K562 (cell line): ENCODE results near the gene BLCAP. TPM values are rescaled to one million over a fixed set of nuclear protein-coding genes. Genes with fewer than 3 reads are reported as not detected.

Experiments used
- ELK3 ChIP-seq: fragments of 450-650 bp; formaldehyde crosslinking; IDR thresholded peaks from 2 replicates; pipeline ENCODE4 v1.4.0; 2020; ENCODE audit warnings: mild to moderate bottlenecking
- ETV6 ChIP-seq, 3 experiments: fragments of 150-350 bp in 1 of 3; sonication (generic) in 1 of 3; formaldehyde crosslinking in 1 of 3; IDR thresholded peaks; 2 replicates each; pipeline versions ENCODE4 v1.6.1 to v1.8.0; 2014 to 2022; ENCODE audit warnings: borderline replicate concordance in 2 of 3, low read depth in 2 of 3, antibody characterized with exemption in 1 of 3, low read length in 1 of 3, mild to moderate bottlenecking in 1 of 3, missing genetic modification reagents in 1 of 3
- HDGF ChIP-seq: fragments of 450-650 bp; IDR thresholded peaks from 2 replicates; pipeline ENCODE4 v1.6.1; 2016
- KHSRP ChIP-seq: fragments of 450-650 bp; IDR thresholded peaks from 2 replicates; pipeline ENCODE4 v1.6.1; 2017
- MYC ChIP-seq, 2 experiments: fragments of 250-450 bp in 1 of 2; sonication (Bioruptor Pico) in 1 of 2; IDR thresholded peaks; 2 replicates each; pipeline versions ENCODE4 v1.5.1 to v1.6.1; 2012 to 2021; ENCODE audit warnings: low read depth in 2 of 2, borderline replicate concordance in 1 of 2, improper control_type of control experiment in 1 of 2, low read length in 1 of 2, mild to moderate bottlenecking in 1 of 2, moderate library complexity in 1 of 2
- NFIX ChIP-seq: fragments of 250-450 bp; sonication (Bioruptor Pico); IDR thresholded peaks from 2 replicates; pipeline ENCODE4 v1.4.0; 2020; ENCODE audit warnings: low read depth, mild to moderate bottlenecking, moderate library complexity
- NFRKB ChIP-seq: fragments of 450-650 bp; IDR thresholded peaks from 2 replicates; pipeline ENCODE4 v1.6.1; 2016; ENCODE audit warnings: low read depth
- NR2C2 ChIP-seq, 2 experiments: fragments of 200-800 bp in 1 of 2; sonication (Bioruptor generic) in 1 of 2; sonication (generic) in 1 of 2; formaldehyde crosslinking in 1 of 2; IDR thresholded peaks; 2 replicates each; pipeline versions ENCODE4 v1.6.1 to v1.8.0; 2016 to 2022; ENCODE audit warnings: mild to moderate bottlenecking in 1 of 2, missing compliant biosample characterization in 1 of 2, missing genetic modification characterization in 1 of 2, missing genetic modification reagents in 1 of 2
- PHB ChIP-seq: fragments of 250-450 bp; sonication (Bioruptor Pico); IDR thresholded peaks from 2 replicates; pipeline ENCODE4 v1.5.0; 2021
- RBFOX2 ChIP-seq: fragments of 200-400 bp; formaldehyde crosslinking; IDR thresholded peaks from 2 replicates; pipeline ENCODE4 v1.6.1; 2017; ENCODE audit warnings: low read depth, mild to moderate bottlenecking, low read length, moderate library complexity
- RBM39 ChIP-seq: fragments of 200-400 bp; formaldehyde crosslinking; optimal IDR thresholded peaks from 2 replicates; pipeline ENCODE3; 2018; ENCODE audit warnings: low read depth, low read length
- SMAD1 ChIP-seq: fragments of 150-350 bp; IDR thresholded peaks from 2 replicates; pipeline ENCODE4 v1.6.1; 2014; ENCODE audit warnings: low read length, low read depth; ENCODE audit not compliant: partially characterized antibody
- SNRNP70 ChIP-seq: fragments of 200-400 bp; formaldehyde crosslinking; optimal IDR thresholded peaks from 2 replicates; pipeline ENCODE3; 2017; ENCODE audit warnings: low read depth, low read length
- SREBF2 ChIP-seq: sonication (generic); formaldehyde crosslinking; IDR thresholded peaks from 2 replicates; pipeline ENCODE4 v1.4.0; 2020; ENCODE audit warnings: mild to moderate bottlenecking, missing genetic modification reagents
- SRSF7 ChIP-seq: fragments of 200-400 bp; formaldehyde crosslinking; optimal IDR thresholded peaks from 2 replicates; pipeline ENCODE3; 2017; ENCODE audit warnings: mild to moderate bottlenecking, low read depth, low read length
- TAF9B ChIP-seq: fragments of 450-650 bp; IDR thresholded peaks from 2 replicates; pipeline ENCODE4 v1.6.1; 2018; ENCODE audit warnings: mild to moderate bottlenecking; ENCODE audit not compliant: partially characterized antibody
- TCF3 ChIP-seq: sonication (generic); formaldehyde crosslinking; IDR thresholded peaks from 2 replicates; pipeline ENCODE4 v1.4.0; 2020; ENCODE audit warnings: mild to moderate bottlenecking, missing genetic modification reagents
- TSC22D4 ChIP-seq: fragments of 450-650 bp; IDR thresholded peaks from 2 replicates; pipeline ENCODE4 v1.6.1; 2016; ENCODE audit warnings: missing genetic modification characterization, missing biosample characterization, control low read depth
- XRCC5 ChIP-seq: fragments of 200-400 bp; formaldehyde crosslinking; IDR thresholded peaks from 2 replicates; pipeline ENCODE4 v1.6.1; 2017; ENCODE audit warnings: low read depth, mild to moderate bottlenecking, low read length
- YY1 ChIP-seq, 3 experiments: IDR thresholded peaks; 2 replicates each; pipeline ENCODE4 v1.6.1; 2011; ENCODE audit warnings: low read length in 2 of 3, mild to moderate bottlenecking in 2 of 3, moderate library complexity in 2 of 3, borderline replicate concordance in 1 of 3, control low read depth in 1 of 3, low read depth in 1 of 3; ENCODE audit not compliant: insufficient read depth in 3 of 3, insufficient replicate concordance in 2 of 3, control insufficient read depth in 1 of 3, insufficient read length in 1 of 3; ENCODE audit errors: extremely low read depth in 1 of 3
- ZNF263 ChIP-seq: sonication (generic); formaldehyde crosslinking; IDR thresholded peaks from 2 replicates; pipeline ENCODE4 v1.8.0; 2022; ENCODE audit warnings: mild to moderate bottlenecking, missing genetic modification reagents, borderline replicate concordance
- ZNF644 ChIP-seq: fragments of 200-800 bp; sonication (Bioruptor generic); IDR thresholded peaks from 2 replicates; pipeline ENCODE4 v1.6.1; 2016; ENCODE audit warnings: low read depth, missing genetic modification characterization, missing compliant biosample characterization
- polyA plus RNA-seq, 8 experiments: library from polyadenylated mRNA; depleted of rRNA in 4 of 8; stranded (reverse) in 5 of 8; unstranded in 3 of 8; fragments of >200 nt; fragmentation: Nextera tagmentation in 2 of 8; fragmentation: Illumina TruSeq in 1 of 8; extraction: Ambion mirVana in 2 of 8; extraction: Trizol in 1 of 8; gene quantifications; 2 replicates each; pipeline versions ENCODE4 v1.2.1 to v1.2.3, GENCODE V29; 2011 to 2014; ENCODE audit warnings: inconsistent platforms in 1 of 8, missing spikeins in 1 of 8
- total RNA-seq, 7 experiments: library from RNA; depleted of rRNA in 6 of 7; stranded (reverse); fragments of >200 nt in 6 of 7; fragmentation: Illumina TruSeq in 2 of 7; extraction: Trizol in 2 of 7; gene quantifications; 2 replicates each; pipeline versions ENCODE4 v1.2.1 to v1.2.3, GENCODE V29; 2011 to 2021; ENCODE audit warnings: low replicate concordance in 1 of 7
- TF ChIP-seq, protein P1 (sequence below): IDR thresholded peaks from 2 replicates; pipeline ENCODE4 v1.6.1; 2014; ENCODE audit warnings: antibody characterized with exemption
- TF ChIP-seq, protein P2 (sequence below): fragments of 450-650 bp; IDR thresholded peaks from 2 replicates; pipeline ENCODE4 v1.6.1; 2016; ENCODE audit warnings: borderline replicate concordance

The BLCAP gene
- total and polyA plus RNA-seq, 9 of the 15 experiments (the other 6 are each of a cell fraction or from before 2014, with no cell fraction given), result 16.9 to 41.5 (median 27.6) TPM

- TF ChIP-seq, protein P1, sequence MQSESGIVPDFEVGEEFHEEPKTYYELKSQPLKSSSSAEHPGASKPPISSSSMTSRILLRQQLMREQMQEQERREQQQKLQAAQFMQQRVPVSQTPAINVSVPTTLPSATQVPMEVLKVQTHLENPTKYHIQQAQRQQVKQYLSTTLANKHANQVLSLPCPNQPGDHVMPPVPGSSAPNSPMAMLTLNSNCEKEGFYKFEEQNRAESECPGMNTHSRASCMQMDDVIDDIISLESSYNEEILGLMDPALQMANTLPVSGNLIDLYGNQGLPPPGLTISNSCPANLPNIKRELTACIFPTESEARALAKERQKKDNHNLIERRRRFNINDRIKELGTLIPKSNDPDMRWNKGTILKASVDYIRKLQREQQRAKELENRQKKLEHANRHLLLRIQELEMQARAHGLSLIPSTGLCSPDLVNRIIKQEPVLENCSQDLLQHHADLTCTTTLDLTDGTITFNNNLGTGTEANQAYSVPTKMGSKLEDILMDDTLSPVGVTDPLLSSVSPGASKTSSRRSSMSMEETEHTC, result no peak
- no peak for TF ChIP-seq HDGF
- no peak for TF ChIP-seq NR2C2 (CRISPR knock-in tag; IDR thresholded peaks at IDR 0.05)
- TF ChIP-seq NR2C2 (tag; IDR thresholded peaks at IDR 0.05), result peak; percentile 16; the same call in 1 of the 2 replicates
- no peak for TF ChIP-seq TAF9B
- no peak for TF ChIP-seq NFRKB
- no peak for TF ChIP-seq KHSRP
- no peak for TF ChIP-seq ETV6 (IDR thresholded peaks at IDR 0.05; ENCODE audit: borderline replicate concordance in 1 of 2, low read depth in 2 of 2, low read length in 1 of 2)
- TF ChIP-seq ETV6 (CRISPR knock-in tag; IDR thresholded peaks at IDR 0.05; ENCODE audit: borderline replicate concordance), result no peak
- no peak for TF ChIP-seq SRSF7
- TF ChIP-seq RBM39, result no peak
- TF ChIP-seq TCF3 (CRISPR knock-in tag), result peak; percentile 95
- no peak for TF ChIP-seq TSC22D4
- TF ChIP-seq ELK3, result no peak
- no peak for TF ChIP-seq ZNF263 (CRISPR knock-in tag)
- TF ChIP-seq SNRNP70, result no peak
- no peak for TF ChIP-seq SMAD1
- TF ChIP-seq NFIX (CRISPR knock-in tag), result no peak
- no peak for TF ChIP-seq XRCC5
- no peak for TF ChIP-seq YY1 (IDR thresholded peaks at IDR 0.05; ENCODE audit: borderline replicate concordance in 1 of 3, control insufficient read depth in 1 of 3, extremely low read depth in 1 of 3, insufficient read depth in 3 of 3, insufficient read length in 1 of 3, insufficient replicate concordance in 2 of 3, low read depth in 1 of 3, low read length in 2 of 3)
- TF ChIP-seq, protein P2, sequence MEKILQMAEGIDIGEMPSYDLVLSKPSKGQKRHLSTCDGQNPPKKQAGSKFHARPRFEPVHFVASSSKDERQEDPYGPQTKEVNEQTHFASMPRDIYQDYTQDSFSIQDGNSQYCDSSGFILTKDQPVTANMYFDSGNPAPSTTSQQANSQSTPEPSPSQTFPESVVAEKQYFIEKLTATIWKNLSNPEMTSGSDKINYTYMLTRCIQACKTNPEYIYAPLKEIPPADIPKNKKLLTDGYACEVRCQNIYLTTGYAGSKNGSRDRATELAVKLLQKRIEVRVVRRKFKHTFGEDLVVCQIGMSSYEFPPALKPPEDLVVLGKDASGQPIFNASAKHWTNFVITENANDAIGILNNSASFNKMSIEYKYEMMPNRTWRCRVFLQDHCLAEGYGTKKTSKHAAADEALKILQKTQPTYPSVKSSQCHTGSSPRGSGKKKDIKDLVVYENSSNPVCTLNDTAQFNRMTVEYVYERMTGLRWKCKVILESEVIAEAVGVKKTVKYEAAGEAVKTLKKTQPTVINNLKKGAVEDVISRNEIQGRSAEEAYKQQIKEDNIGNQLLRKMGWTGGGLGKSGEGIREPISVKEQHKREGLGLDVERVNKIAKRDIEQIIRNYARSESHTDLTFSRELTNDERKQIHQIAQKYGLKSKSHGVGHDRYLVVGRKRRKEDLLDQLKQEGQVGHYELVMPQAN, result peak; percentile 53; the same call in 1 of the 2 replicates
- TF ChIP-seq MYC (IDR thresholded peaks at IDR 0.05; ENCODE audit: low read depth, low read length), result 0 out of 2 replicates have a peak, but pooled peaks have one; percentile 47
- no peak for TF ChIP-seq MYC (CRISPR knock-in tag; IDR thresholded peaks at IDR 0.05; ENCODE audit: borderline replicate concordance, low read depth)
- peak; percentile 68; the same call in 1 of the 2 replicates for TF ChIP-seq ZNF644 (tag)
- no peak for TF ChIP-seq PHB
- TF ChIP-seq SREBF2 (CRISPR knock-in tag), result no peak
- no peak for TF ChIP-seq RBFOX2
Observed at GRCh38 chr20:37526238-37526838, 1.3 kb downstream of the BLCAP start (continued).
